Measurements from ENCODE around the gene SDHAF2. TPM values are rescaled to one million over a fixed set of nuclear protein-coding genes. Genes with fewer than 3 reads are reported as not detected.
"Not testable (repeated sequence)": the region's sequence is repeated elsewhere in the genome, so short reads cannot be mapped to it uniquely, and the experiment has no call there.

Gene SDHAF2
- total RNA-seq, 1 donor from 2014 or later: 35.2 TPM

DNA sequence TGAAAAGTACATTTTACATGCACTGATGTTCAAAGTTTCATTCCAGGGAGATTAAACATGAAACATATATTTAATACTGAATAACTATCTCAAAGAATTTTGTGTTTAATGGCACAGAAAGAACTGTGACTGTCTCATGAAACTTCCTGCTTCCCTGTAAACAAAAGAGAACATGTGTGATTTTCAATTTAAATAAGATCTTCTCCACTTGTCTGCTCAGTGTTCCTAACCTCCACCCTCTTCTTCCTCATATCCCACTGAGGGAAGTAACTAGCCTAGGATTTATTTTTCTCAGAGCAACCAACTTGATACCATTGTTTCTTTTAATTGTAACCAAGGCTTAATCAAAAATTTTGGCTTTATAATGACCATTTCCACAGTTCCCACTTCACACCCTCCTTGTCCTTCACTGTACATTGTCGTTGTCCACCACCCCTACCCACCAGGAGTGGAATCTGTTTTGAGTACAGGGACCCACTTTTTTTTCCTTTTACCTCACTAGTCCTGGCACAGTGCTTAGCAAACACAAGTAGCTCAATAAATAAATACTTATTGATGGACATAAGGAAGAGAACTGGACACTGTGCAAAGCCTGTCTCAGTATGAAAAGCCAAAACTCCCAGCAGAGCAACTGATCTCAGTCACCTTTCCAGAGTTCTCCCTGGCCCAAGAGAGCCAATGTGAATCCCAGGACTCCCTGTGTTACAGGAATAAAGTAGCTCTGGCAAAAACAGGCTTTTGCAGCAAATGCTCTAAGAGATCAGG is 4.4 kb upstream of the SDHAF2 start:
- ATAC-seq: no peak
- no peak overlapping the region for H3K4me3 ChIP-seq
- peaks cover 81% of the 10 kb centered on the region for H3K36me3 ChIP-seq
- no peaks in the 10 kb centered on the region for H3K9me3 ChIP-seq
- TF ChIP-seq, protein P1, sequence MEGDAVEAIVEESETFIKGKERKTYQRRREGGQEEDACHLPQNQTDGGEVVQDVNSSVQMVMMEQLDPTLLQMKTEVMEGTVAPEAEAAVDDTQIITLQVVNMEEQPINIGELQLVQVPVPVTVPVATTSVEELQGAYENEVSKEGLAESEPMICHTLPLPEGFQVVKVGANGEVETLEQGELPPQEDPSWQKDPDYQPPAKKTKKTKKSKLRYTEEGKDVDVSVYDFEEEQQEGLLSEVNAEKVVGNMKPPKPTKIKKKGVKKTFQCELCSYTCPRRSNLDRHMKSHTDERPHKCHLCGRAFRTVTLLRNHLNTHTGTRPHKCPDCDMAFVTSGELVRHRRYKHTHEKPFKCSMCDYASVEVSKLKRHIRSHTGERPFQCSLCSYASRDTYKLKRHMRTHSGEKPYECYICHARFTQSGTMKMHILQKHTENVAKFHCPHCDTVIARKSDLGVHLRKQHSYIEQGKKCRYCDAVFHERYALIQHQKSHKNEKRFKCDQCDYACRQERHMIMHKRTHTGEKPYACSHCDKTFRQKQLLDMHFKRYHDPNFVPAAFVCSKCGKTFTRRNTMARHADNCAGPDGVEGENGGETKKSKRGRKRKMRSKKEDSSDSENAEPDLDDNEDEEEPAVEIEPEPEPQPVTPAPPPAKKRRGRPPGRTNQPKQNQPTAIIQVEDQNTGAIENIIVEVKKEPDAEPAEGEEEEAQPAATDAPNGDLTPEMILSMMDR (IDR thresholded peaks at IDR 0.05): no peak
- intact Hi-C loops (cut with DNase I): no loop called here
- H3K4me1 ChIP-seq: peaks cover 29% of the 10 kb centered on the region
- no peak for DNase-seq
- no peak overlapping the region for H3K27ac ChIP-seq
- H3K27me3 ChIP-seq (ENCODE audit: low read depth): no peaks in the 10 kb centered on the region

GRCh38 chr11:61429346-61429690 is 606 bp upstream of the SDHAF2 start:
- peak; percentile 83 to 86 for ATAC-seq
- H3K4me1 ChIP-seq: peaks cover 51% of the 10 kb centered on the region
- H3K9me3 ChIP-seq: no peaks in the 10 kb centered on the region
- TF ChIP-seq, protein P1 (IDR thresholded peaks at IDR 0.05): peak; percentile 29
- H3K4me3 ChIP-seq: peak overlapping the region; percentile 91
- no peak for DNase-seq
- H3K27me3 ChIP-seq (ENCODE audit: low read depth): no peaks in the 10 kb centered on the region
- intact Hi-C loops (cut with DNase I): no loop called here
- peak overlapping the region; percentile 96 for H3K27ac ChIP-seq
- H3K36me3 ChIP-seq: peaks cover 49% of the 10 kb centered on the region

DNA sequence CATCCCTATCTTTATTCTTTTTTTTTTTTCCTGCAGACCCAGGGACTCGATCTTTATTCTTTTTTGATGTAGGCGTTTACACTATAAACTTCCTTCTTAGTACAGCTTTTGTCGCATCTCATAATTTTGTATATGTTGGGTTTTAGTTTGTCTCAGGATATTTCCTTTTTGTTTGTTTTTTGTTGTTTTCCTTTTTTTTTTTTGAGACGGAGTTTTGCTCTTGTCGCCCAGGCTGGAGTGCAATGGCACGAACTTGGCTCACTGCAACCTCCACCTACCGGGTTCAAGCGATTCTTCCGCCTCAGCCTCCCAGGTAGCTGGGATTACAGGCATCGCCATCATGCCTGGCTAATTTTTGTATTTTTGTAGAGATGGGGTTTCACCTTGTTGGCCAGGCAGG is 915 bp downstream of the SDHAF2 start:
- H3K27ac ChIP-seq; intact Hi-C loops (cut with DNase I); ATAC-seq; H3K9me3 ChIP-seq; DNase-seq; H3K27me3 ChIP-seq (ENCODE audit: low read depth): not testable (repeated sequence)
- Histone ChIP-seq H3K4me1 (peaks cover 53% of the 10 kb centered on the region), H3K4me3 (peak overlapping the region; percentile 91), H3K36me3 (peaks cover 34% of the 10 kb centered on the region)

GRCh38 chr11:61437496-61437895 is 7.6 kb downstream of the SDHAF2 start:
- H3K36me3 ChIP-seq: peaks cover 67% of the 10 kb centered on the region
- ATAC-seq (no peak), DNase-seq (no peak)
- TF ChIP-seq, protein P1 (IDR thresholded peaks at IDR 0.05): no peak
- H3K27ac ChIP-seq: no peak overlapping the region
- no peaks in the 10 kb centered on the region for H3K27me3 ChIP-seq (ENCODE audit: low read depth)
- H3K4me1 ChIP-seq: peaks cover 15% of the 10 kb centered on the region
- H3K4me3 ChIP-seq: no peak overlapping the region
- intact Hi-C loops (cut with DNase I): no loop called here
- no peaks in the 10 kb centered on the region for H3K9me3 ChIP-seq

GRCh38 chr11:61439615-61440014 is 9.7 kb downstream of the SDHAF2 start:
- TF ChIP-seq, protein P1 (IDR thresholded peaks at IDR 0.05): no peak
- H3K4me3 ChIP-seq: no peak overlapping the region
- H3K27ac ChIP-seq: no peak overlapping the region
- ATAC-seq: no peak
- H3K36me3 ChIP-seq: peaks cover 80% of the 10 kb centered on the region
- intact Hi-C loops (cut with DNase I): no loop called here
- H3K4me1 ChIP-seq: peaks cover 13% of the 10 kb centered on the region
- DNase-seq: no peak
- H3K9me3 ChIP-seq: no peaks in the 10 kb centered on the region
- H3K27me3 ChIP-seq (ENCODE audit: low read depth): no peaks in the 10 kb centered on the region

DNA sequence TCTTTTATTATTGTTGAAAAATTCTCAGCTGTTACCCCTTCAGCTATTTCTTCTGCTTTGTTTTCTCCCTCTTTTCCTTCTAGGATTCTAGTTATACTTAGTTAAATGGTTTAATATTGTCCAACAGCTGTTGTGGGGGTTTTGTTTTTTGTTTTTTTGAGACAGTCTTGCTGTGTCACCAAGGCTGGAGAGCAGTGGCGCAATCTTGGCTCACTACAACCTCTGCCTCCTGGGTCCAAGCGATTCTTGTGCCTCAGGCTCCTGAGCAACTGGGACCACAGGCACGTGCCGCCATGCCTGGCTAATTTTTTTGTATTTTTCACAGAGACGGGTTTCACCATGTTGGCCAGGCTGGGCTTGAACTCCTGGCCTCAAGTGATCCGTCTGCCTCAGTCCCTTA is 12.7 kb downstream of the SDHAF2 start:
- TF ChIP-seq, protein P1 (IDR thresholded peaks at IDR 0.05): no peak
- no peak overlapping the region for H3K4me3 ChIP-seq
- ATAC-seq (no peak), DNase-seq (no peak)
- intact Hi-C loops (cut with DNase I): no loop called here
- peaks cover 93% of the 10 kb centered on the region for H3K36me3 ChIP-seq
- H3K4me1 ChIP-seq: peaks cover 10% of the 10 kb centered on the region
- H3K9me3 ChIP-seq: no peaks in the 10 kb centered on the region
- no peaks in the 10 kb centered on the region for H3K27me3 ChIP-seq (ENCODE audit: low read depth)
- H3K27ac ChIP-seq: no peak overlapping the region

All from lower lobe of right lung (tissue), 2 donors.